PC-3 (cell line): ENCODE data around the gene CTNND2.

Experiments used
- CTCF ChIP-seq: fragments of 300-600 bp; sonication (generic); conservative IDR thresholded peaks from 2 replicates; pipeline ENCODE4 v1.5.1; 2017; ENCODE audit warnings: antibody characterized with exemption, low read depth, mild to moderate bottlenecking, low read length
- EZH2 ChIP-seq: fragments of 300-600 bp; sonication (generic); IDR thresholded peaks from one replicate; pipeline ENCODE4 v1.6.1; 2017; ENCODE audit warnings: antibody characterized with exemption, mild to moderate bottlenecking, low read length; ENCODE audit not compliant: unreplicated experiment
- EZH2phosphoT487 ChIP-seq: fragments of 300-600 bp; sonication (generic); IDR thresholded peaks from 2 replicates; pipeline ENCODE4 v1.6.1; 2018; ENCODE audit warnings: mild to moderate bottlenecking, antibody characterized with exemption, low read length, borderline replicate concordance

GRCh38 chr5:11873587-11873986 is 30.7 kb downstream of the CTNND2 start:
- TF ChIP-seq EZH2 (no peak), CTCF (no peak), EZH2phosphoT487 (no peak)
